Endothelial cell of umbilical vein (primary cell): Measurements from ENCODE around the gene EPC2. TPM values are rescaled to one million over a fixed set of nuclear protein-coding genes. Genes with fewer than 3 reads are reported as not detected.
"Not testable (repeated sequence)": the region's sequence is repeated elsewhere in the genome, so short reads cannot be mapped to it uniquely, and the experiment has no call there.

Experiments used
- BruUV-seq: library from RNA; stranded (reverse); fragments of 400-500 nt; replicated peaks from 2 replicates; lab custom pipeline; 2021; lab: Mats Ljungman, UMichigan
- CTCF ChIA-PET: fragments of 300-600, 350-600 bp; sonication (Branson Sonifier 250); formaldehyde crosslinking; loops from one replicate; lab custom pipeline; 2021; ENCODE audit warnings: antibody characterized with exemption, inconsistent platforms; lab: Charles Lee
- POLR2A ChIA-PET: fragments of 300-600, 350-600 bp; sonication (Branson Sonifier 250); formaldehyde crosslinking; loops from one replicate; lab custom pipeline; 2021; ENCODE audit warnings: antibody characterized with exemption, inconsistent platforms; lab: Charles Lee
- DNase-seq: peaks from one replicate; pipeline ENCODE4 v3.0.0-alpha.2; 2011; ENCODE audit warnings: low read depth, low spot score
- FAIRE-seq: peaks from 2 replicates; lab custom pipeline; 2011; peaks lifted over from hg19 to GRCh38; lab: Jason Lieb, UNC
- H2AFZ ChIP-seq: 2 replicates; pipeline ENCODE4 v1.6.0; 2012; ENCODE audit warnings: low read depth, low read length, control low read depth, inconsistent platforms
- H3K27ac ChIP-seq: 2 replicates; pipeline ENCODE4 v1.5.1; 2011; ENCODE audit warnings: low read depth, mild to moderate bottlenecking, control low read depth, low read length, moderate library complexity; ENCODE audit not compliant: insufficient read depth
- H3K27me3 ChIP-seq, 2 experiments: 2 replicates each; pipeline versions ENCODE4 v1.6.0 to v1.6.1; 2011; ENCODE audit warnings: low read length in 2 of 2, mixed read lengths in 1 of 2; ENCODE audit not compliant: control insufficient read depth in 2 of 2, insufficient read depth in 2 of 2
- H3K36me3 ChIP-seq, 2 experiments: 2 replicates in 1 of 2; 3 replicates in 1 of 2; pipeline ENCODE4 v1.5.1; 2011; ENCODE audit warnings: low read length in 2 of 2, mild to moderate bottlenecking in 1 of 2, moderate library complexity in 1 of 2; ENCODE audit not compliant: control insufficient read depth in 2 of 2, insufficient read depth in 2 of 2; ENCODE audit errors: extremely low read depth in 1 of 2
- H3K4me1 ChIP-seq: 3 replicates; pipeline ENCODE4 v1.5.1; 2011; ENCODE audit warnings: mild to moderate bottlenecking, low read length; ENCODE audit not compliant: control insufficient read depth, insufficient read depth; ENCODE audit errors: extremely low read depth
- H3K4me2 ChIP-seq: 2 replicates; pipeline ENCODE4 v1.6.1; 2011; ENCODE audit warnings: low read length, control low read depth, mixed read lengths; ENCODE audit not compliant: insufficient read depth
- H3K4me3 ChIP-seq, 3 experiments: fragments of 200-600 bp in 1 of 3; sonication (generic), shearing (Covaris generic) in 1 of 3; replicated peaks in 1 of 3; 2 replicates each; pipeline ENCODE4 v1.5.1; 2011 to 2016; ENCODE audit warnings: control low read depth in 3 of 3, low read length in 3 of 3, mild to moderate bottlenecking in 2 of 3, inconsistent platforms in 1 of 3, low read depth in 1 of 3, moderate library complexity in 1 of 3; ENCODE audit not compliant: insufficient read depth in 1 of 3
- H3K79me2 ChIP-seq: 2 replicates; pipeline ENCODE4 v1.6.0; 2012; ENCODE audit warnings: low read length, inconsistent platforms; ENCODE audit not compliant: control insufficient read depth, insufficient read depth
- H3K9ac ChIP-seq: replicated peaks from 2 replicates; pipeline ENCODE3; 2011; ENCODE audit warnings: low read length, control low read depth; ENCODE audit not compliant: insufficient read depth; ENCODE audit errors: extremely low read depth
- H3K9me1 ChIP-seq: replicated peaks from 3 replicates; pipeline ENCODE4 v1.6.0; 2011; ENCODE audit warnings: mild to moderate bottlenecking, low read length; ENCODE audit not compliant: control insufficient read depth, insufficient read depth; ENCODE audit errors: extremely low read depth
- H3K9me3 ChIP-seq: replicated peaks from 2 replicates; pipeline ENCODE4 v1.5.1; 2012; ENCODE audit warnings: low read length, inconsistent platforms; ENCODE audit not compliant: control insufficient read depth, insufficient read depth
- H4K20me1 ChIP-seq: replicated peaks from 2 replicates; pipeline ENCODE3; 2011; ENCODE audit warnings: mild to moderate bottlenecking, low read length; ENCODE audit not compliant: control insufficient read depth, insufficient read depth; ENCODE audit errors: extremely low read depth
- CTCF ChIP-seq, 2 donors: IDR thresholded peaks; 1 replicate in 1 of 2; 2 replicates in 1 of 2; pipeline ENCODE4 v1.5.1; 2011; ENCODE audit warnings: low read length in 2 of 2, mild to moderate bottlenecking in 2 of 2, moderate library complexity in 2 of 2, control low read depth in 1 of 2, inconsistent platforms in 1 of 2, low read depth in 1 of 2; ENCODE audit not compliant: insufficient read depth in 1 of 2; ENCODE audit errors: extremely low read depth in 1 of 2
- EZH2 ChIP-seq: IDR thresholded peaks from 2 replicates; pipeline ENCODE4 v1.6.1; 2012; ENCODE audit warnings: borderline replicate concordance, low read depth, mild to moderate bottlenecking, moderate library complexity, low read length, inconsistent platforms; ENCODE audit not compliant: severe bottlenecking
- FOS ChIP-seq: IDR thresholded peaks from 2 replicates; pipeline ENCODE4 v1.6.1; 2011; ENCODE audit warnings: mild to moderate bottlenecking, low read length, moderate library complexity, borderline replicate concordance; ENCODE audit not compliant: insufficient read depth
- GATA2 ChIP-seq: IDR thresholded peaks from 2 replicates; pipeline ENCODE4 v1.7.0; 2011; ENCODE audit warnings: low read depth, mild to moderate bottlenecking, moderate library complexity, mixed read lengths, low read length; ENCODE audit not compliant: insufficient read length, insufficient read depth
- JUN ChIP-seq: IDR thresholded peaks from 2 replicates; pipeline ENCODE4 v1.6.1; 2011; ENCODE audit warnings: borderline replicate concordance, low read depth; ENCODE audit not compliant: insufficient read length, insufficient read depth
- MAX ChIP-seq: IDR thresholded peaks from 2 replicates; pipeline ENCODE4 v1.6.1; 2011; ENCODE audit not compliant: insufficient read depth, insufficient read length
- MYC ChIP-seq: IDR thresholded peaks from one replicate; pipeline ENCODE4 v1.6.1; 2011; ENCODE audit warnings: mild to moderate bottlenecking, low read depth, low read length
- POLR2A ChIP-seq: IDR thresholded peaks from 2 replicates; pipeline ENCODE4 v1.6.1; 2012; ENCODE audit warnings: low read depth, mild to moderate bottlenecking, control low read depth, low read length
- POLR2AphosphoS5 ChIP-seq: IDR thresholded peaks from 2 replicates; pipeline ENCODE4 v1.6.1; 2012; ENCODE audit warnings: low read depth, mild to moderate bottlenecking, control low read depth, low read length, moderate library complexity; ENCODE audit not compliant: insufficient read depth
- dilution Hi-C: fragments of 300-500 bp; cut with MboI; formaldehyde crosslinking; loops from one replicate; pipeline ENCODE4 v1.15.0; 2019; ENCODE audit warnings: low sequenced_read_pairs; ENCODE audit not compliant: extremely low pct_ligation_motif_present
- intact Hi-C: fragments of 100-400 bp; cut with micrococcal nuclease; formaldehyde crosslinking; loops from one replicate; pipeline ENCODE4 v1.10.0; 2022
- polyA plus RNA-seq, 4 experiments: library from polyadenylated mRNA; depleted of rRNA in 3 of 4; stranded (reverse) in 3 of 4; unstranded in 1 of 4; fragments of >200 nt; gene quantifications; 2 replicates each; pipeline versions ENCODE4 v1.2.1 to v1.2.3, GENCODE V29; 2011 to 2012; ENCODE audit warnings: missing spikeins in 1 of 4
- total RNA-seq: library from RNA; stranded (reverse); gene quantifications from 2 replicates; pipeline ENCODE4 v1.2.3, GENCODE V29; 2021

Gene EPC2
- total and polyA plus RNA-seq, 2 donors (not counting 3 experiments of a cell fraction or from before 2014, with no cell fraction given), result 15.1 to 25.2 TPM

GRCh38 chr2:148789059-148789458 is 144.5 kb downstream of the EPC2 start:
- intact Hi-C loops (no loop called here), dilution Hi-C loops (no loop called here)
- Histone ChIP-seq H3K27ac (no peak overlapping the region), H2AFZ (no peak overlapping the region), H3K9me1 (no peaks in the 10 kb centered on the region), H3K9me3 (no peaks in the 10 kb centered on the region), H3K36me3 (peaks cover 6 to 9% of the 10 kb centered on the region in 2 experiments), H3K9ac (no peak overlapping the region), H3K27me3 (no peaks in the 10 kb centered on the region), H4K20me1 (no peaks in the 10 kb centered on the region), H3K4me3 (no peak overlapping the region), H3K4me1 (no peaks in the 10 kb centered on the region), H3K4me2 (no peak overlapping the region), H3K79me2 (no peaks in the 10 kb centered on the region)
- TF ChIP-seq FOS, result no peak
- TF ChIP-seq CTCF (IDR thresholded peaks at IDR 0.05; ENCODE audit: extremely low read depth in 1 of 2, insufficient read depth in 1 of 2, low read depth in 1 of 2, low read length in 2 of 2), result no peak
- no peak for TF ChIP-seq MAX
- TF ChIP-seq JUN, result no peak
- TF ChIP-seq EZH2, result no peak
- no peak for TF ChIP-seq POLR2A
- TF ChIP-seq GATA2, result no peak
- TF ChIP-seq POLR2AphosphoS5, result no peak
- TF ChIP-seq MYC, result no peak
- DNase-seq (no peak), FAIRE-seq (no peak)
- no TSS peak for BruUV-seq
- ChIA-PET POLR2A (interaction anchor here (0.7 kb wide), 1 partner anchor 17 kb away, joined by 7 read pairs; no protein-coding TSS in a partner anchor), CTCF (interaction anchor here (1.2 kb wide), 1 partner anchor 26 kb away, joined by 3 read pairs; no protein-coding TSS in a partner anchor)

- H3K9ac ChIP-seq, H3K4me1 ChIP-seq, H3K79me2 ChIP-seq, intact Hi-C loops, H3K9me1 ChIP-seq, H4K20me1 ChIP-seq, H3K27me3 ChIP-seq, CTCF ChIA-PET, BruUV-seq, H3K9me3 ChIP-seq, FAIRE-seq, H2AFZ ChIP-seq, H3K4me3 ChIP-seq, POLR2A ChIA-PET, H3K4me2 ChIP-seq, H3K27ac ChIP-seq, dilution Hi-C loops, DNase-seq, H3K36me3 ChIP-seq: not testable (repeated sequence)
Measured at GRCh38 chr2:148790172-148790571, 145.6 kb downstream of the EPC2 start.
